Body of pancreas (tissue), 4 donors: ENCODE data around the gene GOSR1.

ENCODE experiments used
- CTCF ChIP-seq, 7 experiments: fragments of 450-650 bp in 4 of 7; fragments of 200-600 bp in 3 of 7; sonication (generic) in 3 of 7; IDR thresholded peaks; one replicate each; pipeline ENCODE4 v1.5.1; 2016 to 2019; ENCODE audit warnings: antibody characterized with exemption in 7 of 7
- POLR2A ChIP-seq, 3 donors: fragments of 450-650 bp; IDR thresholded peaks; one replicate each; pipeline ENCODE4 v1.6.1; 2016; ENCODE audit warnings: antibody characterized with exemption in 3 of 3, mild to moderate bottlenecking in 2 of 3

- TF ChIP-seq POLR2A (IDR thresholded peaks at IDR 0.05) (no peak), CTCF (IDR thresholded peaks at IDR 0.05) (no peak)
These were observed 58.0 kb downstream of the GOSR1 start for GRCh38 chr17:30534938-30535921.
